ENCODE data around the gene GPC6.

The GPC6 gene

GRCh38 chr13:93499991-93500390 lies 273.4 kb downstream of the GPC6 start:
- DNase-seq = no peak

GRCh38 chr13:93502071-93502470 lies 275.5 kb downstream of the GPC6 start:
- DNase-seq = no peak

- no peak for DNase-seq
Observed at GRCh38 chr13:93502987-93503615, 276.5 kb downstream of the GPC6 start.

- DNase-seq = peak in 1 of 56 donors; percentile 1
Observed at GRCh38 chr13:93505104-93505952, 278.7 kb downstream of the GPC6 start.

GRCh38 chr13:93511011-93511410 lies 284.4 kb downstream of the GPC6 start:
- DNase-seq = no peak

GRCh38 chr13:93515267-93515666 lies 288.7 kb downstream of the GPC6 start:
- DNase-seq = no peak

GRCh38 chr13:93517658-93518057 lies 291.1 kb downstream of the GPC6 start:
- no peak for DNase-seq

GRCh38 chr13:93521307-93521706 lies 294.7 kb downstream of the GPC6 start:
- DNase-seq = no peak

GRCh38 chr13:93522501-93522900 lies 295.9 kb downstream of the GPC6 start:
- DNase-seq = no peak

GRCh38 chr13:93525087-93525486 lies 298.5 kb downstream of the GPC6 start:
- DNase-seq = no peak

- no peak for DNase-seq
Observed at GRCh38 chr13:93527748-93528297, 301.2 kb downstream of the GPC6 start.

GRCh38 chr13:93529961-93530360 lies 303.4 kb downstream of the GPC6 start:
- no peak for DNase-seq

GRCh38 chr13:93534181-93534700 lies 307.6 kb downstream of the GPC6 start:
- no peak for DNase-seq

- DNase-seq = no peak
Observed at GRCh38 chr13:93535251-93535650, 308.6 kb downstream of the GPC6 start.

GRCh38 chr13:93539914-93540313 lies 313.3 kb downstream of the GPC6 start:
- no peak for DNase-seq

GRCh38 chr13:93547886-93548285 lies 321.3 kb downstream of the GPC6 start:
- no peak for DNase-seq

- no peak for DNase-seq
Observed at GRCh38 chr13:93549326-93550005, 322.9 kb downstream of the GPC6 start.

- no peak for DNase-seq
Observed at GRCh38 chr13:93550236-93550635, 323.6 kb downstream of the GPC6 start.

- no peak for DNase-seq
Observed at GRCh38 chr13:93552596-93552995, 326.0 kb downstream of the GPC6 start.

- DNase-seq = no peak
Observed at GRCh38 chr13:93554514-93554913, 327.9 kb downstream of the GPC6 start.

- no peak for DNase-seq
Observed at GRCh38 chr13:93558637-93559036, 332.0 kb downstream of the GPC6 start.

- DNase-seq = no peak
Observed at GRCh38 chr13:93559718-93560117, 333.1 kb downstream of the GPC6 start.

All from nucleus accumbens (tissue), 56 donors.